H1 (cell line): ENCODE data around the gene NR5A1.

Experiments
- CHD2 ChIP-seq: IDR thresholded peaks from 2 replicates; pipeline ENCODE4 v1.6.1; 2012; ENCODE audit warnings: low read length, improper control_type of control experiment
- EGR1 ChIP-seq: IDR thresholded peaks from 2 replicates; pipeline ENCODE4 v1.6.1; 2011; ENCODE audit warnings: low read depth, low read length, borderline replicate concordance
- EP300 ChIP-seq, 2 experiments: IDR thresholded peaks; 1 replicate in 1 of 2; 2 replicates in 1 of 2; pipeline ENCODE4 v1.6.1; 2011 to 2012; ENCODE audit warnings: low read depth in 2 of 2, low read length in 2 of 2, mild to moderate bottlenecking in 2 of 2, borderline replicate concordance in 1 of 2, inconsistent platforms in 1 of 2, moderate library complexity in 1 of 2
- HDAC2 ChIP-seq, 2 experiments: fragments of 300-600 bp in 1 of 2; sonication (generic) in 1 of 2; IDR thresholded peaks; 2 replicates each; pipeline ENCODE4 v1.6.1; 2011 to 2012; ENCODE audit warnings: low read depth in 2 of 2, low read length in 2 of 2, mild to moderate bottlenecking in 2 of 2, moderate library complexity in 2 of 2, borderline replicate concordance in 1 of 2, inconsistent platforms in 1 of 2
- JUN ChIP-seq: IDR thresholded peaks from 2 replicates; pipeline ENCODE4 v1.6.1; 2011; ENCODE audit warnings: low read depth, mild to moderate bottlenecking, improper control_type of control experiment, low read length
- SP1 ChIP-seq: IDR thresholded peaks from 2 replicates; pipeline ENCODE4 v1.6.1; 2011; ENCODE audit warnings: low read depth, low read length
- TF ChIP-seq, protein P1 (sequence below), 3 experiments: IDR thresholded peaks; 1 replicate in 2 of 3; 2 replicates in 1 of 3; pipeline versions ENCODE4 v1.5.1 to v1.6.1; 2011; ENCODE audit warnings: low read length in 3 of 3, mild to moderate bottlenecking in 3 of 3, inconsistent platforms in 2 of 3, low read depth in 1 of 3, moderate library complexity in 1 of 3; ENCODE audit not compliant: insufficient read depth in 1 of 3; ENCODE audit errors: control extremely low read depth in 1 of 3

DNA sequence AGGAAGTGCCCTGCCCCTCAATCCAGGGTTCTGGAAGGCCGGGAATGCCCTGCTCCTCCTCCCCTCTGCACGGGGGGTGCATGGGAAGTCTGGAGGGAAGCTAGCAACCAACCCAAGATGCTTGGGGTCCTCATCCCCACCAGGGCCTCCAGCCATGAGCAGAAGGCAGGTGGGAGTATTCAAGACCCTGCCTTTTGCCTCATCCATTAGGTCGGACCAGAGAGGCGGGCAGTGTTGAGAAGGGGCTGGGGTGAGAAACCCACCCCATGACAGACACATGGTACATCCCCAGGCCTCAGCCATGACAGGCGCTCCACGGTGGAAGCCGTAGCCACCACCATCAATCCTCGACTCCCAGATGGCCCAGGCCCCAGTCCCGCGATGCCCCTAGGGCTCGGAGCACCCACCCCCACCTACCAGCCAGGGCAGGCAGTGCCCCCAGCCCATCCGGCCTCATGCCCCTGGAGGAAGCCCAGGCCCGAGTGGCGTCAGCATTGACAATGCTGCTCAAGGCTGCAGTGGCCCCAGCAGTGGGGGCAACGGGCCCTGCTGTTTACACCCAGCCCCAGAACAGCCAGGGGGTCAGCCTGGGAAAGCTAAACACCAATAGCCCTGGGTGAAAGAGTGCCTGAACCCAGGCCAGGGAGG is 8.6 kb downstream of the NR5A1 start:
- TF ChIP-seq JUN (no peak), SP1 (no peak), CHD2 (no peak), EP300 (IDR thresholded peaks at IDR 0.05; ENCODE audit: borderline replicate concordance in 1 of 2, low read depth in 2 of 2, low read length in 2 of 2) (no peak), EGR1 (no peak), HDAC2 (IDR thresholded peaks at IDR 0.05; ENCODE audit: borderline replicate concordance in 1 of 2, low read depth in 2 of 2, low read length in 2 of 2) (no peak)
- TF ChIP-seq, protein P1, sequence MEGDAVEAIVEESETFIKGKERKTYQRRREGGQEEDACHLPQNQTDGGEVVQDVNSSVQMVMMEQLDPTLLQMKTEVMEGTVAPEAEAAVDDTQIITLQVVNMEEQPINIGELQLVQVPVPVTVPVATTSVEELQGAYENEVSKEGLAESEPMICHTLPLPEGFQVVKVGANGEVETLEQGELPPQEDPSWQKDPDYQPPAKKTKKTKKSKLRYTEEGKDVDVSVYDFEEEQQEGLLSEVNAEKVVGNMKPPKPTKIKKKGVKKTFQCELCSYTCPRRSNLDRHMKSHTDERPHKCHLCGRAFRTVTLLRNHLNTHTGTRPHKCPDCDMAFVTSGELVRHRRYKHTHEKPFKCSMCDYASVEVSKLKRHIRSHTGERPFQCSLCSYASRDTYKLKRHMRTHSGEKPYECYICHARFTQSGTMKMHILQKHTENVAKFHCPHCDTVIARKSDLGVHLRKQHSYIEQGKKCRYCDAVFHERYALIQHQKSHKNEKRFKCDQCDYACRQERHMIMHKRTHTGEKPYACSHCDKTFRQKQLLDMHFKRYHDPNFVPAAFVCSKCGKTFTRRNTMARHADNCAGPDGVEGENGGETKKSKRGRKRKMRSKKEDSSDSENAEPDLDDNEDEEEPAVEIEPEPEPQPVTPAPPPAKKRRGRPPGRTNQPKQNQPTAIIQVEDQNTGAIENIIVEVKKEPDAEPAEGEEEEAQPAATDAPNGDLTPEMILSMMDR (IDR thresholded peaks at IDR 0.05; ENCODE audit: control extremely low read depth in 1 of 3, insufficient read depth in 1 of 3, low read depth in 1 of 3, low read length in 3 of 3) = no peak
